ENCODE results near the gene ANLN.
A peak's percentile ranks its signal among the peaks of the same experiment; 100 is the strongest.
"Not testable (repeated sequence)": the region's sequence is repeated elsewhere in the genome, so short reads cannot be mapped to it uniquely, and the experiment has no call there.

ANLN gene

GRCh38 chr7:36366718-36367560, 22.7 kb upstream of the ANLN start:
- Mint-ChIP-seq H3K4me3 (peak overlapping the region; percentile 86), H3K9me3 (no peaks in the 10 kb centered on the region), H3K4me1 (ENCODE audit: low read depth) (no peaks in the 10 kb centered on the region), H3K36me3 (ENCODE audit: low read depth) (no peaks in the 10 kb centered on the region), H3K27ac (peak overlapping the region; percentile 43), H3K27me3 (peaks cover 9% of the 10 kb centered on the region)
- intact Hi-C loops (cut with micrococcal nuclease), result loop anchor here (2.0 kb wide), 1 partner anchor 22 kb away; the partner anchor contains the start of gene ANLN

GRCh38 chr7:36367561-36368077, 22.0 kb upstream of the ANLN start:
- peak overlapping the region; percentile 86 for H3K4me3 Mint-ChIP-seq
- no peaks in the 10 kb centered on the region for H3K9me3 Mint-ChIP-seq
- no peaks in the 10 kb centered on the region for H3K36me3 Mint-ChIP-seq (ENCODE audit: low read depth)
- peak overlapping the region; percentile 43 for H3K27ac Mint-ChIP-seq
- intact Hi-C loops (cut with micrococcal nuclease), result loop anchor here (2.0 kb wide), 1 partner anchor 21 kb away; the partner anchor contains the start of gene ANLN
- H3K27me3 Mint-ChIP-seq, result peaks cover 8% of the 10 kb centered on the region
- no peaks in the 10 kb centered on the region for H3K4me1 Mint-ChIP-seq (ENCODE audit: low read depth)

- H3K27me3 Mint-ChIP-seq, result peaks cover 8% of the 10 kb centered on the region
- no peak overlapping the region for H3K27ac Mint-ChIP-seq
- H3K4me1 Mint-ChIP-seq (ENCODE audit: low read depth), result no peaks in the 10 kb centered on the region
- H3K4me3 Mint-ChIP-seq, result no peak overlapping the region
- H3K9me3 Mint-ChIP-seq, result no peaks in the 10 kb centered on the region
- intact Hi-C loops (cut with micrococcal nuclease), result no loop called here
- no peaks in the 10 kb centered on the region for H3K36me3 Mint-ChIP-seq (ENCODE audit: low read depth)
Measured at GRCh38 chr7:36368496-36368895, 21.2 kb upstream of the ANLN start.

GRCh38 chr7:36369171-36369570, 20.5 kb upstream of the ANLN start:
- intact Hi-C loops (cut with micrococcal nuclease), result no loop called here
- no peaks in the 10 kb centered on the region for H3K36me3 Mint-ChIP-seq (ENCODE audit: low read depth)
- H3K4me3 Mint-ChIP-seq, result no peak overlapping the region
- no peak overlapping the region for H3K27ac Mint-ChIP-seq
- no peaks in the 10 kb centered on the region for H3K9me3 Mint-ChIP-seq
- H3K4me1 Mint-ChIP-seq (ENCODE audit: low read depth), result no peaks in the 10 kb centered on the region
- H3K27me3 Mint-ChIP-seq, result peaks cover 8% of the 10 kb centered on the region

GRCh38 chr7:36370046-36370445, 19.6 kb upstream of the ANLN start:
- Mint-ChIP-seq H3K4me3 (no peak overlapping the region), H3K4me1 (ENCODE audit: low read depth) (no peaks in the 10 kb centered on the region), H3K36me3 (ENCODE audit: low read depth) (no peaks in the 10 kb centered on the region), H3K9me3 (no peaks in the 10 kb centered on the region), H3K27me3 (peaks cover 8% of the 10 kb centered on the region), H3K27ac (no peak overlapping the region)
- intact Hi-C loops (cut with micrococcal nuclease), result no loop called here

GRCh38 chr7:36372156-36372555, 17.5 kb upstream of the ANLN start:
- Mint-ChIP-seq H3K9me3 (no peaks in the 10 kb centered on the region), H3K27me3 (peaks cover 4% of the 10 kb centered on the region), H3K4me1 (ENCODE audit: low read depth) (no peaks in the 10 kb centered on the region), H3K4me3 (no peak overlapping the region), H3K36me3 (ENCODE audit: low read depth) (no peaks in the 10 kb centered on the region), H3K27ac (no peak overlapping the region)
- intact Hi-C loops (cut with micrococcal nuclease), result no loop called here

GRCh38 chr7:36378555-36378954, 11.1 kb upstream of the ANLN start:
- H3K36me3 Mint-ChIP-seq (ENCODE audit: low read depth); H3K4me1 Mint-ChIP-seq (ENCODE audit: low read depth); H3K27ac Mint-ChIP-seq; H3K4me3 Mint-ChIP-seq; intact Hi-C loops (cut with micrococcal nuclease); H3K9me3 Mint-ChIP-seq; H3K27me3 Mint-ChIP-seq: not testable (repeated sequence)

- H3K27me3 Mint-ChIP-seq, result peaks cover 3% of the 10 kb centered on the region
- H3K9me3 Mint-ChIP-seq, result no peaks in the 10 kb centered on the region
- H3K36me3 Mint-ChIP-seq (ENCODE audit: low read depth), result no peaks in the 10 kb centered on the region
- intact Hi-C loops (cut with micrococcal nuclease), result no loop called here
- no peak overlapping the region for H3K4me3 Mint-ChIP-seq
- H3K4me1 Mint-ChIP-seq (ENCODE audit: low read depth), result no peaks in the 10 kb centered on the region
- no peak overlapping the region for H3K27ac Mint-ChIP-seq
Measured at GRCh38 chr7:36379831-36380504, 9.7 kb upstream of the ANLN start.

- H3K9me3 Mint-ChIP-seq, result no peaks in the 10 kb centered on the region
- no peaks in the 10 kb centered on the region for H3K36me3 Mint-ChIP-seq (ENCODE audit: low read depth)
- H3K4me1 Mint-ChIP-seq (ENCODE audit: low read depth), result no peaks in the 10 kb centered on the region
- H3K27ac Mint-ChIP-seq, result no peak overlapping the region
- intact Hi-C loops (cut with micrococcal nuclease), result no loop called here
- H3K27me3 Mint-ChIP-seq, result peaks cover 3% of the 10 kb centered on the region
- no peak overlapping the region for H3K4me3 Mint-ChIP-seq
Measured at GRCh38 chr7:36381056-36381455, 8.6 kb upstream of the ANLN start.

- H3K9me3 Mint-ChIP-seq; H3K27ac Mint-ChIP-seq; H3K4me3 Mint-ChIP-seq; intact Hi-C loops (cut with micrococcal nuclease); H3K27me3 Mint-ChIP-seq; H3K4me1 Mint-ChIP-seq (ENCODE audit: low read depth); H3K36me3 Mint-ChIP-seq (ENCODE audit: low read depth): not testable (repeated sequence)
Measured at GRCh38 chr7:36383284-36383683, 6.4 kb upstream of the ANLN start.

- H3K4me3 Mint-ChIP-seq; H3K9me3 Mint-ChIP-seq; H3K36me3 Mint-ChIP-seq (ENCODE audit: low read depth); H3K27me3 Mint-ChIP-seq; H3K27ac Mint-ChIP-seq; H3K4me1 Mint-ChIP-seq (ENCODE audit: low read depth); intact Hi-C loops (cut with micrococcal nuclease): not testable (repeated sequence)
Measured at GRCh38 chr7:36385646-36386045, 4.0 kb upstream of the ANLN start.

GRCh38 chr7:36387435-36388231, 2.0 kb upstream of the ANLN start:
- Mint-ChIP-seq H3K4me3 (no peak overlapping the region), H3K27me3 (no peaks in the 10 kb centered on the region), H3K9me3 (no peaks in the 10 kb centered on the region), H3K27ac (no peak overlapping the region), H3K4me1 (ENCODE audit: low read depth) (peaks cover 18% of the 10 kb centered on the region), H3K36me3 (ENCODE audit: low read depth) (peaks cover 10% of the 10 kb centered on the region)
- intact Hi-C loops (cut with micrococcal nuclease), result loop anchor here (2.0 kb wide), 1 partner anchor 21 kb away; a partner anchor contains a TSS

- intact Hi-C loops (cut with micrococcal nuclease), result loop anchor here (2.0 kb wide), 1 partner anchor 22 kb away; a partner anchor contains a TSS
- peaks cover 10% of the 10 kb centered on the region for H3K36me3 Mint-ChIP-seq (ENCODE audit: low read depth)
- no peak overlapping the region for H3K4me3 Mint-ChIP-seq
- no peaks in the 10 kb centered on the region for H3K27me3 Mint-ChIP-seq
- no peak overlapping the region for H3K27ac Mint-ChIP-seq
- H3K9me3 Mint-ChIP-seq, result no peaks in the 10 kb centered on the region
- peaks cover 24% of the 10 kb centered on the region for H3K4me1 Mint-ChIP-seq (ENCODE audit: low read depth)
Measured at GRCh38 chr7:36388423-36388822, 1.2 kb upstream of the ANLN start.

Data from dendritic cell treated with granulocyte-macrophage colony-stimulating factor and Interleukin-4, amounts not matched to agents 40 ng/mL and 50 ng/mL, for 4 days (primary cell).